Keratinocyte (primary cell): ENCODE results near the gene SMIM14. TPM values are rescaled to one million over a fixed set of nuclear protein-coding genes. Genes with fewer than 3 reads are reported as not detected.
"Not testable (repeated sequence)": the region's sequence is repeated elsewhere in the genome, so short reads cannot be mapped to it uniquely, and the experiment has no call there.

Experiments
- DNase-seq: peaks from one replicate; pipeline ENCODE4 v3.0.0-alpha.2; 2011; ENCODE audit warnings: low read depth, missing footprints, low spot score
- FAIRE-seq: peaks from 2 replicates; lab custom pipeline; 2011; peaks lifted over from hg19 to GRCh38; lab: Jason Lieb, UNC
- H2AFZ ChIP-seq: 2 replicates; pipeline ENCODE4 v1.6.0; 2012; ENCODE audit warnings: low read length, control low read depth, inconsistent platforms; ENCODE audit not compliant: control insufficient read depth
- H3K27ac ChIP-seq: 2 replicates; pipeline ENCODE4 v1.5.1; 2011; ENCODE audit warnings: low read length; ENCODE audit not compliant: control insufficient read depth, insufficient read depth
- H3K27me3 ChIP-seq: 3 replicates; pipeline ENCODE4 v1.6.0; 2011; ENCODE audit warnings: low read length; ENCODE audit not compliant: control insufficient read depth, insufficient read depth; ENCODE audit errors: extremely low read depth
- H3K36me3 ChIP-seq, 2 experiments: 2 replicates in 1 of 2; 3 replicates in 1 of 2; pipeline ENCODE4 v1.5.1; 2011; ENCODE audit warnings: low read length in 2 of 2, mild to moderate bottlenecking in 1 of 2; ENCODE audit not compliant: control insufficient read depth in 2 of 2, insufficient read depth in 2 of 2; ENCODE audit errors: extremely low read depth in 1 of 2
- H3K4me1 ChIP-seq: 3 replicates; pipeline ENCODE4 v1.5.1; 2011; ENCODE audit warnings: low read length; ENCODE audit not compliant: control insufficient read depth, insufficient read depth; ENCODE audit errors: extremely low read depth
- H3K4me2 ChIP-seq: 3 replicates; pipeline ENCODE4 v1.6.0; 2011; ENCODE audit warnings: low read depth, low read length; ENCODE audit not compliant: control insufficient read depth, insufficient read depth; ENCODE audit errors: extremely low read depth
- H3K4me3 ChIP-seq, 3 experiments: fragments of 200-600 bp in 1 of 3; sonication (generic) in 1 of 3; 2 replicates in 2 of 3; 3 replicates in 1 of 3; pipeline ENCODE4 v1.5.1; 2011 to 2016; ENCODE audit warnings: low read length in 3 of 3, mild to moderate bottlenecking in 3 of 3, control low read depth in 2 of 3, inconsistent platforms in 1 of 3, low read depth in 1 of 3, mixed read lengths in 1 of 3, mixed run types in 1 of 3, moderate library complexity in 1 of 3; ENCODE audit not compliant: control insufficient read depth in 2 of 3, insufficient read depth in 2 of 3; ENCODE audit errors: extremely low read depth in 1 of 3
- H3K79me2 ChIP-seq: 2 replicates; pipeline ENCODE4 v1.6.0; 2012; ENCODE audit warnings: low read length; ENCODE audit not compliant: control insufficient read depth, insufficient read depth
- H3K9ac ChIP-seq: 3 replicates; pipeline ENCODE4 v1.6.0; 2011; ENCODE audit warnings: low read length; ENCODE audit not compliant: control insufficient read depth, insufficient read depth; ENCODE audit errors: extremely low read depth
- H3K9me1 ChIP-seq: 3 replicates; pipeline ENCODE4 v1.6.0; 2011; ENCODE audit warnings: low read length; ENCODE audit not compliant: control insufficient read depth, insufficient read depth; ENCODE audit errors: extremely low read depth
- H3K9me3 ChIP-seq: 2 replicates; pipeline ENCODE4 v1.5.1; 2012; ENCODE audit warnings: low read depth, low read length; ENCODE audit not compliant: control insufficient read depth
- H4K20me1 ChIP-seq: 3 replicates; pipeline ENCODE4 v1.6.0; 2011; ENCODE audit warnings: low read length; ENCODE audit not compliant: control insufficient read depth, insufficient read depth; ENCODE audit errors: extremely low read depth
- CTCF ChIP-seq, 3 experiments: IDR thresholded peaks in 1 of 3; conservative IDR thresholded peaks in 1 of 3; optimal IDR thresholded peaks in 1 of 3; 2 replicates in 2 of 3; 3 replicates in 1 of 3; pipeline versions ENCODE3 to v1.5.1; 2011; ENCODE audit warnings: low read length in 3 of 3, mild to moderate bottlenecking in 3 of 3, moderate library complexity in 2 of 3, control low read depth in 1 of 3, inconsistent platforms in 1 of 3; ENCODE audit not compliant: insufficient read depth in 2 of 3; ENCODE audit errors: extremely low read depth in 1 of 3
- EZH2 ChIP-seq: IDR thresholded peaks from one replicate; pipeline ENCODE4 v1.6.1; 2012; ENCODE audit warnings: inconsistent platforms, mild to moderate bottlenecking, low read length, moderate library complexity
- dilution Hi-C: fragments of 300-500 bp; cut with MboI; formaldehyde crosslinking; loops from one replicate; pipeline ENCODE4 v1.7.0; 2020; ENCODE audit warnings: low sequenced_read_pairs; ENCODE audit not compliant: extremely low pct_ligation_motif_present
- polyA plus RNA-seq, 5 experiments: library from polyadenylated mRNA; depleted of rRNA in 3 of 5; stranded (reverse) in 3 of 5; stranded (forward) in 1 of 5; unstranded in 1 of 5; fragments of >200 nt; gene quantifications; 1 replicate in 1 of 5; 2 replicates in 3 of 5; 3 replicates in 1 of 5; pipeline versions ENCODE4 v1.2.1 to v1.2.3, GENCODE V29; 2011 to 2012; ENCODE audit warnings: missing spikeins in 2 of 5, low read depth in 1 of 5, low replicate concordance in 1 of 5

Gene SMIM14
- polyA plus RNA-seq, 1 donor (not counting 4 experiments of a cell fraction or from before 2014, with no cell fraction given), result 13.9 TPM

DNA sequence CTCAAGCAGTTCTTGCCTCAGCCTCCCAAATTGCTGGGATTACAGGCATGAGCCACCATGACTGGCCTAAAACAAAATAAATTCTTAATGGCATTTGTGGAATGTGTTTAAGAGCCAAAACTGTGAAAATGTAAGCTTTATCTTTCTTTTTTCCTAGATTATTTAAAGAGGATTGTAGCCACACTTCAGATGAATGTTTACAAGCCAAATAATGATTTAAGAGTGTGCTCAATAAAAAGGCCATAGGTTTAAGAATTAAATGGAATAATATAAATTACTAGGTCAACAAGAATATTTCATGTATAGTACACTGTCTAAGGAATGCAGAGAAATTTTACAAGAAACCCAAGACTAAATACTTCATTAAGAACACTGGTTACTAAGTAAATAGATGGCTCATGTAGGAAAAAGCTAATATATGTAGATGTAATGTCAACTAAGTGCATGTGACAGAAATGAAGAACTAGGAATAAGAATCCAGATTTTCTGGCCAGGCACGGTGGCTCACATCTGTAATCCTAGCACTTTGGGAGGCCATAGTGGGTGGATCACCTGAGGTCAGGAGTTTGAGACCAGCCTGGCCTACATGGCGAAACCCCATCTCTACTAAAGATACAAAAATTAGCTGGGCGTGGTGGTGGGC lies 90.1 kb downstream of the SMIM14 start:
- H3K4me2 ChIP-seq, result no peak overlapping the region
- no peak overlapping the region for H3K4me3 ChIP-seq
- TF ChIP-seq CTCF (optimal IDR thresholded peaks at IDR 0.05 in 1 of 3, IDR thresholded peaks at IDR 0.05 in 1 of 3, conservative IDR thresholded peaks at IDR 0.05 in 1 of 3; ENCODE audit: extremely low read depth in 1 of 3, insufficient read depth in 2 of 3, low read length in 3 of 3) (no peak), EZH2 (no peak)
- H3K36me3 ChIP-seq, result peaks cover 0 to 3% of the 10 kb centered on the region in 2 experiments
- H3K9me3 ChIP-seq, result no peaks in the 10 kb centered on the region
- no peak overlapping the region for H2AFZ ChIP-seq
- FAIRE-seq (no peak), DNase-seq (no peak)
- no peaks in the 10 kb centered on the region for H4K20me1 ChIP-seq
- no peaks in the 10 kb centered on the region for H3K4me1 ChIP-seq
- H3K9ac ChIP-seq, result no peak overlapping the region
- dilution Hi-C loops, result no loop called here
- no peaks in the 10 kb centered on the region for H3K27me3 ChIP-seq
- no peaks in the 10 kb centered on the region for H3K79me2 ChIP-seq
- H3K9me1 ChIP-seq, result no peaks in the 10 kb centered on the region
- no peak overlapping the region for H3K27ac ChIP-seq

GRCh38 chr4:39544580-39545315 lies 93.9 kb downstream of the SMIM14 start:
- no peaks in the 10 kb centered on the region for H3K9me3 ChIP-seq
- H3K4me1 ChIP-seq, result peaks cover 21% of the 10 kb centered on the region
- no peak overlapping the region for H3K4me2 ChIP-seq
- no peak overlapping the region for H3K9ac ChIP-seq
- H3K79me2 ChIP-seq, result no peaks in the 10 kb centered on the region
- TF ChIP-seq EZH2 (no peak), CTCF (optimal IDR thresholded peaks at IDR 0.05 in 1 of 3, IDR thresholded peaks at IDR 0.05 in 1 of 3, conservative IDR thresholded peaks at IDR 0.05 in 1 of 3; ENCODE audit: extremely low read depth in 1 of 3, insufficient read depth in 2 of 3, low read length in 3 of 3) (no peak)
- H3K27ac ChIP-seq, result no peak overlapping the region
- no peak overlapping the region for H3K4me3 ChIP-seq
- H3K27me3 ChIP-seq, result no peaks in the 10 kb centered on the region
- dilution Hi-C loops, result no loop called here
- no peaks in the 10 kb centered on the region for H4K20me1 ChIP-seq
- H3K36me3 ChIP-seq, result peaks cover 0 to 3% of the 10 kb centered on the region in 2 experiments
- H3K9me1 ChIP-seq, result no peaks in the 10 kb centered on the region
- FAIRE-seq (no peak), DNase-seq (no peak)
- no peak overlapping the region for H2AFZ ChIP-seq

- DNase-seq, H3K36me3 ChIP-seq, H3K4me3 ChIP-seq, H3K4me2 ChIP-seq, H4K20me1 ChIP-seq, H3K27ac ChIP-seq, H3K27me3 ChIP-seq, H2AFZ ChIP-seq, dilution Hi-C loops, H3K9me3 ChIP-seq, FAIRE-seq, H3K9me1 ChIP-seq, H3K79me2 ChIP-seq, H3K9ac ChIP-seq: not testable (repeated sequence)
- peaks cover 28% of the 10 kb centered on the region for H3K4me1 ChIP-seq
Observed at GRCh38 chr4:39544080-39544479, 94.6 kb downstream of the SMIM14 start.
